Measurements from ENCODE around the gene SLC15A4. TPM values are rescaled to one million over a fixed set of nuclear protein-coding genes. Genes with fewer than 3 reads are reported as not detected.
A peak's percentile ranks its signal among the peaks of the same experiment; 100 is the strongest.

SLC15A4 gene
- total and polyA plus RNA-seq, 9 of the 15 experiments (the other 6 are each of a cell fraction or from before 2014, with no cell fraction given), result 5.5 to 20.8 (median 10.1) TPM

DNA sequence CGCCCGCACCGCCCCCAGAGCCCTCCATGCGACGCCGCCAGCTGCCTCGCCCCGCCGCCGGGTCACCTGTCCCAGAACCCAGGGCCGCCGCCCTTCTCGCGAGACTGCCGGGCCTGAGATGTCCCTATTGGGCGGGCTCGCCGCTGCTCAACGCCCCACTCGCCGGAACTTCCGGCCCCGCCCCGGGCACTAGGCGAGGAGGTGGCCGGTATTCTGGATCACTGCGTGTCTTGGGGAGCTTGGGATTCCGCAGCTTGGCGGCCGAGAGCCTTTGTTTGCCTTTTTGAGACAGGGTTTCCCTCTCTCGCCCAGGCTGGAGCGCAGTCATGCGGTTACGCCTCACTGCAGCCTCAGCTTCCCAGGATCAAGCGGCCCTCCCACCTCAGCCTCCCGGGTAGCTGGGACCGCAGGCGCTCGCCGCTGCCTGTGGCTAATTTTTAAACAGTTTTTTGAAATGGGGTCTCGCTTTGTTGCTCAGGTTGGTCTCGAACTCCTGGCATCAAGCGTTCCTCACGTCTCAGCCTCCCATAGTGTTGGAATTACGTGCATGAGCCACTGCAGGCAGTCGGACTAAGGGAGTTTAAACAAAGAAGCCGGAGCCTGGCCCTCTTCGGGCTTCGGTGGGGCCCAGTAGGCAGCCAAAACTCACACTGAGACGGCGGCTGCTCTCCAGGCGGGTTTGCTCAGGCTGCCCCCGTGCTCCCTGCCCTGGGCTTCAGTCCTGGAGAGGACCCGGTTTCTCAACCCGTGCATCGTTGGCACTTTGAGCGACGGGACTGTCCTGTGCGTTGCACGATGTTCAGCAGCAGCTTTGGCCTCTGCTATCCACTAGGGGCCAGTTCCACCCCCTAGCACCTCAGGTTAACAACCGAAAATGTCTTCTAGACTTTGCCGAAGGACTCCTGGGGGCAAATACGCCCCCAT lies at the start of gene SLC15A4 (continued):
- TF ChIP-seq, protein P1, sequence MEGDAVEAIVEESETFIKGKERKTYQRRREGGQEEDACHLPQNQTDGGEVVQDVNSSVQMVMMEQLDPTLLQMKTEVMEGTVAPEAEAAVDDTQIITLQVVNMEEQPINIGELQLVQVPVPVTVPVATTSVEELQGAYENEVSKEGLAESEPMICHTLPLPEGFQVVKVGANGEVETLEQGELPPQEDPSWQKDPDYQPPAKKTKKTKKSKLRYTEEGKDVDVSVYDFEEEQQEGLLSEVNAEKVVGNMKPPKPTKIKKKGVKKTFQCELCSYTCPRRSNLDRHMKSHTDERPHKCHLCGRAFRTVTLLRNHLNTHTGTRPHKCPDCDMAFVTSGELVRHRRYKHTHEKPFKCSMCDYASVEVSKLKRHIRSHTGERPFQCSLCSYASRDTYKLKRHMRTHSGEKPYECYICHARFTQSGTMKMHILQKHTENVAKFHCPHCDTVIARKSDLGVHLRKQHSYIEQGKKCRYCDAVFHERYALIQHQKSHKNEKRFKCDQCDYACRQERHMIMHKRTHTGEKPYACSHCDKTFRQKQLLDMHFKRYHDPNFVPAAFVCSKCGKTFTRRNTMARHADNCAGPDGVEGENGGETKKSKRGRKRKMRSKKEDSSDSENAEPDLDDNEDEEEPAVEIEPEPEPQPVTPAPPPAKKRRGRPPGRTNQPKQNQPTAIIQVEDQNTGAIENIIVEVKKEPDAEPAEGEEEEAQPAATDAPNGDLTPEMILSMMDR (IDR thresholded peaks at IDR 0.05 in 2 of 3, conservative IDR thresholded peaks at IDR 0.05 in 1 of 3; ENCODE audit: insufficient read depth in 2 of 3, low read depth in 1 of 3, low read length in 3 of 3), result peak; percentile 27 to 36 (median 30); a peak in 3 of 6 replicates
- TF ChIP-seq GABPA (tag; conservative IDR thresholded peaks at IDR 0.05; ENCODE audit: low read depth) (peak; percentile 96), ZNF766 (CRISPR knock-in tag; conservative IDR thresholded peaks at IDR 0.05) (0 out of 2 replicates have a peak, but pooled peaks have one; percentile 27), CBX2 (IDR thresholded peaks at IDR 0.05; ENCODE audit: insufficient read depth, low read length, poor library complexity, severe bottlenecking) (no peak), SAFB2 (IDR thresholded peaks at IDR 0.05; ENCODE audit: borderline replicate concordance, low read depth, low read length, severe bottlenecking) (no peak), DIDO1 (tag; IDR thresholded peaks at IDR 0.05; ENCODE audit: low read depth) (0 out of 2 replicates have a peak, but pooled peaks have one; percentile 53), ZNF217 (CRISPR knock-in tag; IDR thresholded peaks at IDR 0.05) (no peak), NFIC (IDR thresholded peaks at IDR 0.05) (peak; percentile 37), TBP (optimal IDR thresholded peaks at IDR 0.05; ENCODE audit: low read depth, low read length) (peak; percentile 83), SREBF1 (IDR thresholded peaks at IDR 0.05; ENCODE audit: borderline replicate concordance, low read depth, low read length) (peak; percentile 32; the same call in 1 of the 2 replicates), NFE2 (IDR thresholded peaks at IDR 0.05; ENCODE audit: low read depth) (no peak)
- TF ChIP-seq, protein P2, sequence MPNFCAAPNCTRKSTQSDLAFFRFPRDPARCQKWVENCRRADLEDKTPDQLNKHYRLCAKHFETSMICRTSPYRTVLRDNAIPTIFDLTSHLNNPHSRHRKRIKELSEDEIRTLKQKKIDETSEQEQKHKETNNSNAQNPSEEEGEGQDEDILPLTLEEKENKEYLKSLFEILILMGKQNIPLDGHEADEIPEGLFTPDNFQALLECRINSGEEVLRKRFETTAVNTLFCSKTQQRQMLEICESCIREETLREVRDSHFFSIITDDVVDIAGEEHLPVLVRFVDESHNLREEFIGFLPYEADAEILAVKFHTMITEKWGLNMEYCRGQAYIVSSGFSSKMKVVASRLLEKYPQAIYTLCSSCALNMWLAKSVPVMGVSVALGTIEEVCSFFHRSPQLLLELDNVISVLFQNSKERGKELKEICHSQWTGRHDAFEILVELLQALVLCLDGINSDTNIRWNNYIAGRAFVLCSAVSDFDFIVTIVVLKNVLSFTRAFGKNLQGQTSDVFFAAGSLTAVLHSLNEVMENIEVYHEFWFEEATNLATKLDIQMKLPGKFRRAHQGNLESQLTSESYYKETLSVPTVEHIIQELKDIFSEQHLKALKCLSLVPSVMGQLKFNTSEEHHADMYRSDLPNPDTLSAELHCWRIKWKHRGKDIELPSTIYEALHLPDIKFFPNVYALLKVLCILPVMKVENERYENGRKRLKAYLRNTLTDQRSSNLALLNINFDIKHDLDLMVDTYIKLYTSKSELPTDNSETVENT (CRISPR knock-in tag; IDR thresholded peaks at IDR 0.05), result peak; percentile 62; the same call in 1 of the 2 replicates
- TF ChIP-seq, protein P3, sequence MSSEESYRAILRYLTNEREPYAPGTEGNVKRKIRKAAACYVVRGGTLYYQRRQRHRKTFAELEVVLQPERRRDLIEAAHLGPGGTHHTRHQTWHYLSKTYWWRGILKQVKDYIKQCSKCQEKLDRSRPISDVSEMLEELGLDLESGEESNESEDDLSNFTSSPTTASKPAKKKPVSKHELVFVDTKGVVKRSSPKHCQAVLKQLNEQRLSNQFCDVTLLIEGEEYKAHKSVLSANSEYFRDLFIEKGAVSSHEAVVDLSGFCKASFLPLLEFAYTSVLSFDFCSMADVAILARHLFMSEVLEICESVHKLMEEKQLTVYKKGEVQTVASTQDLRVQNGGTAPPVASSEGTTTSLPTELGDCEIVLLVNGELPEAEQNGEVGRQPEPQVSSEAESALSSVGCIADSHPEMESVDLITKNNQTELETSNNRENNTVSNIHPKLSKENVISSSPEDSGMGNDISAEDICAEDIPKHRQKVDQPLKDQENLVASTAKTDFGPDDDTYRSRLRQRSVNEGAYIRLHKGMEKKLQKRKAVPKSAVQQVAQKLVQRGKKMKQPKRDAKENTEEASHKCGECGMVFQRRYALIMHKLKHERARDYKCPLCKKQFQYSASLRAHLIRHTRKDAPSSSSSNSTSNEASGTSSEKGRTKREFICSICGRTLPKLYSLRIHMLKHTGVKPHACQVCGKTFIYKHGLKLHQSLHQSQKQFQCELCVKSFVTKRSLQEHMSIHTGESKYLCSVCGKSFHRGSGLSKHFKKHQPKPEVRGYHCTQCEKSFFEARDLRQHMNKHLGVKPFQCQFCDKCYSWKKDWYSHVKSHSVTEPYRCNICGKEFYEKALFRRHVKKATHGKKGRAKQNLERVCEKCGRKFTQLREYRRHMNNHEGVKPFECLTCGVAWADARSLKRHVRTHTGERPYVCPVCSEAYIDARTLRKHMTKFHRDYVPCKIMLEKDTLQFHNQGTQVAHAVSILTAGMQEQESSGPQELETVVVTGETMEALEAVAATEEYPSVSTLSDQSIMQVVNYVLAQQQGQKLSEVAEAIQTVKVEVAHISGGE (CRISPR knock-in tag; IDR thresholded peaks at IDR 0.05), result peak in 1 of 3 experiments; percentile 42; a peak in 2 of 6 replicates
- TF ChIP-seq, protein P4, sequence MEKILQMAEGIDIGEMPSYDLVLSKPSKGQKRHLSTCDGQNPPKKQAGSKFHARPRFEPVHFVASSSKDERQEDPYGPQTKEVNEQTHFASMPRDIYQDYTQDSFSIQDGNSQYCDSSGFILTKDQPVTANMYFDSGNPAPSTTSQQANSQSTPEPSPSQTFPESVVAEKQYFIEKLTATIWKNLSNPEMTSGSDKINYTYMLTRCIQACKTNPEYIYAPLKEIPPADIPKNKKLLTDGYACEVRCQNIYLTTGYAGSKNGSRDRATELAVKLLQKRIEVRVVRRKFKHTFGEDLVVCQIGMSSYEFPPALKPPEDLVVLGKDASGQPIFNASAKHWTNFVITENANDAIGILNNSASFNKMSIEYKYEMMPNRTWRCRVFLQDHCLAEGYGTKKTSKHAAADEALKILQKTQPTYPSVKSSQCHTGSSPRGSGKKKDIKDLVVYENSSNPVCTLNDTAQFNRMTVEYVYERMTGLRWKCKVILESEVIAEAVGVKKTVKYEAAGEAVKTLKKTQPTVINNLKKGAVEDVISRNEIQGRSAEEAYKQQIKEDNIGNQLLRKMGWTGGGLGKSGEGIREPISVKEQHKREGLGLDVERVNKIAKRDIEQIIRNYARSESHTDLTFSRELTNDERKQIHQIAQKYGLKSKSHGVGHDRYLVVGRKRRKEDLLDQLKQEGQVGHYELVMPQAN (IDR thresholded peaks at IDR 0.05; ENCODE audit: borderline replicate concordance), result peak; percentile 46; the same call in 1 of the 2 replicates
